Panc1 (cell line): Measurements from ENCODE around the gene DLG2.

Experiments used
- TF ChIP-seq, protein P1 (sequence below): fragments of 450-650 bp; IDR thresholded peaks from 2 replicates; pipeline ENCODE4 v1.5.1; 2017; ENCODE audit warnings: mild to moderate bottlenecking
- TF ChIP-seq, protein P2 (sequence below), 2 experiments: IDR thresholded peaks; 2 replicates each; pipeline ENCODE4 v1.6.1; 2011 to 2012; ENCODE audit warnings: low read depth in 2 of 2, control low read depth in 1 of 2, low read length in 1 of 2, mild to moderate bottlenecking in 1 of 2, moderate library complexity in 1 of 2; ENCODE audit not compliant: insufficient read depth in 1 of 2

DNA sequence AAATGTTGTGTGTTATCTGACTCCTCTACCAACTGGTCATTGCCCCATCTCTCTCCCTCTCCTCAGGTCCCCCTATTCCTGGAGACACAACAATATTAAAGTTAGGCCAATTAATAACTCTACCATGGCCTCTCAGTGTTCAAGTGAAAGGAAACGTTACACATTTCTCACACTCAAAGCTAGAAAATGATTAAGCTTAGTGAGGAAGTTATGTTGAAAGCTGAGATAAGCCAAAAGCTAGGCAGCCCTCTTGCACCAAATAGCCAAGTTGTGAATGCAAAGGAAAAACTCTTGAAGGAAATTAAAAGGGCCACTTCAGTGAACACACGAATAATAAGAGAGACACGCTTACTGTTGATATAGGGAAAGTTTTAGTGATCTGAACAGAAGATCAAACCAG, 6.9 kb downstream of the DLG2 start:
- TF ChIP-seq, protein P1, sequence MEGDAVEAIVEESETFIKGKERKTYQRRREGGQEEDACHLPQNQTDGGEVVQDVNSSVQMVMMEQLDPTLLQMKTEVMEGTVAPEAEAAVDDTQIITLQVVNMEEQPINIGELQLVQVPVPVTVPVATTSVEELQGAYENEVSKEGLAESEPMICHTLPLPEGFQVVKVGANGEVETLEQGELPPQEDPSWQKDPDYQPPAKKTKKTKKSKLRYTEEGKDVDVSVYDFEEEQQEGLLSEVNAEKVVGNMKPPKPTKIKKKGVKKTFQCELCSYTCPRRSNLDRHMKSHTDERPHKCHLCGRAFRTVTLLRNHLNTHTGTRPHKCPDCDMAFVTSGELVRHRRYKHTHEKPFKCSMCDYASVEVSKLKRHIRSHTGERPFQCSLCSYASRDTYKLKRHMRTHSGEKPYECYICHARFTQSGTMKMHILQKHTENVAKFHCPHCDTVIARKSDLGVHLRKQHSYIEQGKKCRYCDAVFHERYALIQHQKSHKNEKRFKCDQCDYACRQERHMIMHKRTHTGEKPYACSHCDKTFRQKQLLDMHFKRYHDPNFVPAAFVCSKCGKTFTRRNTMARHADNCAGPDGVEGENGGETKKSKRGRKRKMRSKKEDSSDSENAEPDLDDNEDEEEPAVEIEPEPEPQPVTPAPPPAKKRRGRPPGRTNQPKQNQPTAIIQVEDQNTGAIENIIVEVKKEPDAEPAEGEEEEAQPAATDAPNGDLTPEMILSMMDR = no peak
- TF ChIP-seq, protein P2, sequence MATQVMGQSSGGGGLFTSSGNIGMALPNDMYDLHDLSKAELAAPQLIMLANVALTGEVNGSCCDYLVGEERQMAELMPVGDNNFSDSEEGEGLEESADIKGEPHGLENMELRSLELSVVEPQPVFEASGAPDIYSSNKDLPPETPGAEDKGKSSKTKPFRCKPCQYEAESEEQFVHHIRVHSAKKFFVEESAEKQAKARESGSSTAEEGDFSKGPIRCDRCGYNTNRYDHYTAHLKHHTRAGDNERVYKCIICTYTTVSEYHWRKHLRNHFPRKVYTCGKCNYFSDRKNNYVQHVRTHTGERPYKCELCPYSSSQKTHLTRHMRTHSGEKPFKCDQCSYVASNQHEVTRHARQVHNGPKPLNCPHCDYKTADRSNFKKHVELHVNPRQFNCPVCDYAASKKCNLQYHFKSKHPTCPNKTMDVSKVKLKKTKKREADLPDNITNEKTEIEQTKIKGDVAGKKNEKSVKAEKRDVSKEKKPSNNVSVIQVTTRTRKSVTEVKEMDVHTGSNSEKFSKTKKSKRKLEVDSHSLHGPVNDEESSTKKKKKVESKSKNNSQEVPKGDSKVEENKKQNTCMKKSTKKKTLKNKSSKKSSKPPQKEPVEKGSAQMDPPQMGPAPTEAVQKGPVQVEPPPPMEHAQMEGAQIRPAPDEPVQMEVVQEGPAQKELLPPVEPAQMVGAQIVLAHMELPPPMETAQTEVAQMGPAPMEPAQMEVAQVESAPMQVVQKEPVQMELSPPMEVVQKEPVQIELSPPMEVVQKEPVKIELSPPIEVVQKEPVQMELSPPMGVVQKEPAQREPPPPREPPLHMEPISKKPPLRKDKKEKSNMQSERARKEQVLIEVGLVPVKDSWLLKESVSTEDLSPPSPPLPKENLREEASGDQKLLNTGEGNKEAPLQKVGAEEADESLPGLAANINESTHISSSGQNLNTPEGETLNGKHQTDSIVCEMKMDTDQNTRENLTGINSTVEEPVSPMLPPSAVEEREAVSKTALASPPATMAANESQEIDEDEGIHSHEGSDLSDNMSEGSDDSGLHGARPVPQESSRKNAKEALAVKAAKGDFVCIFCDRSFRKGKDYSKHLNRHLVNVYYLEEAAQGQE (IDR thresholded peaks at IDR 0.05; ENCODE audit: insufficient read depth in 1 of 2, low read depth in 2 of 2, low read length in 1 of 2) = no peak
